ENCODE data around the gene BNIP2. TPM values are rescaled to one million over a fixed set of nuclear protein-coding genes. Genes with fewer than 3 reads are reported as not detected.

BNIP2 gene
- total RNA-seq, 6 experiments from 2014 or later: 60.8 to 68.0 (median 63.5) TPM

DNA sequence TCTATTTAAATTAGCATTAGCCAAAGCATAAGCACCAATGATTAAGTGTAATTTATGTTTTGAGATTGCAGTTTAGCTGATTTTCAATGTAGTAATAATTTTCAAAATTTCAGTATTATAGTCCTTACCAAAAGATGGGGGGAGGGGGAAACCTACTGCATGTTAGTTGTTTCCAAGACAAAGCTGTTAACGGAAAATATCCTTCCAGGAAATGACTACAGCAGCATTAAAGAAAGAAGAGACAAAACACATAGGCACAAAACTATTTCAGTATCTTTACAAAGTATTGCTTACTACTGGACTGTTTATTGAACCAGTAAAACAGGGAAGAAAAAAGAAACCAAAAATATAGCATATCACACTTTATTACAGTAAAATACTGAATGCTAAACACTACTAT lies 10.5 kb downstream of the BNIP2 start:
- no peak overlapping the region for H3K4me3 Mint-ChIP-seq
- no peaks in the 10 kb centered on the region for H3K27me3 Mint-ChIP-seq (ENCODE audit: insufficient read depth)
- no peaks in the 10 kb centered on the region for H3K9me3 Mint-ChIP-seq
- peaks cover 16% of the 10 kb centered on the region for H3K36me3 Mint-ChIP-seq (ENCODE audit: low read depth)
- peaks cover 14% of the 10 kb centered on the region; the same call in 1 of the 2 replicates for H3K4me1 Mint-ChIP-seq (ENCODE audit: low read depth)
- DNase-seq: no peak
- TF ChIP-seq, protein P1, sequence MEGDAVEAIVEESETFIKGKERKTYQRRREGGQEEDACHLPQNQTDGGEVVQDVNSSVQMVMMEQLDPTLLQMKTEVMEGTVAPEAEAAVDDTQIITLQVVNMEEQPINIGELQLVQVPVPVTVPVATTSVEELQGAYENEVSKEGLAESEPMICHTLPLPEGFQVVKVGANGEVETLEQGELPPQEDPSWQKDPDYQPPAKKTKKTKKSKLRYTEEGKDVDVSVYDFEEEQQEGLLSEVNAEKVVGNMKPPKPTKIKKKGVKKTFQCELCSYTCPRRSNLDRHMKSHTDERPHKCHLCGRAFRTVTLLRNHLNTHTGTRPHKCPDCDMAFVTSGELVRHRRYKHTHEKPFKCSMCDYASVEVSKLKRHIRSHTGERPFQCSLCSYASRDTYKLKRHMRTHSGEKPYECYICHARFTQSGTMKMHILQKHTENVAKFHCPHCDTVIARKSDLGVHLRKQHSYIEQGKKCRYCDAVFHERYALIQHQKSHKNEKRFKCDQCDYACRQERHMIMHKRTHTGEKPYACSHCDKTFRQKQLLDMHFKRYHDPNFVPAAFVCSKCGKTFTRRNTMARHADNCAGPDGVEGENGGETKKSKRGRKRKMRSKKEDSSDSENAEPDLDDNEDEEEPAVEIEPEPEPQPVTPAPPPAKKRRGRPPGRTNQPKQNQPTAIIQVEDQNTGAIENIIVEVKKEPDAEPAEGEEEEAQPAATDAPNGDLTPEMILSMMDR (IDR thresholded peaks at IDR 0.05): no peak
- no peak overlapping the region for H3K27ac Mint-ChIP-seq

DNA sequence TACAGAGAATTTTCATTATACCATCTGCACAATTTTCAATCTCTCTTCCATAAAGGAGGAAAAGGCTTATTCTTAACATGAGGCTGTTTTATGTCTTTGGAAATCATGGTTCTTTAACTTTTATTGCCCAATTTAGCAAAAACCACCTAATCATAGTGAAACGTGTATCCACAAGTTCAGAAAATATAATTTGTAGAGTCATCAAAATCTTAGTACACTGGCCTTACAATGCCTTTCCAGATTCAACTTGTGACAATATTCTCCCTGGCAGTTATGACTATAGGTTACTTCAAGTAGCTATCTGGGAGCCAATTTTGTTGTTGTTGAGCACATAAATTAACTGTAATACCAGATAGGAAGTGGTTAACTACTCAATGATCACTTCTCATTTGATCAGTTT lies 10.9 kb downstream of the BNIP2 start:
- Mint-ChIP-seq H3K36me3 (ENCODE audit: low read depth) (peaks cover 14% of the 10 kb centered on the region), H3K4me1 (ENCODE audit: low read depth) (peaks cover 13% of the 10 kb centered on the region; the same call in 1 of the 2 replicates), H3K27me3 (ENCODE audit: insufficient read depth) (no peaks in the 10 kb centered on the region), H3K9me3 (no peaks in the 10 kb centered on the region), H3K27ac (no peak overlapping the region), H3K4me3 (no peak overlapping the region)
- TF ChIP-seq, protein P1 (IDR thresholded peaks at IDR 0.05): no peak
- no peak for DNase-seq

DNA sequence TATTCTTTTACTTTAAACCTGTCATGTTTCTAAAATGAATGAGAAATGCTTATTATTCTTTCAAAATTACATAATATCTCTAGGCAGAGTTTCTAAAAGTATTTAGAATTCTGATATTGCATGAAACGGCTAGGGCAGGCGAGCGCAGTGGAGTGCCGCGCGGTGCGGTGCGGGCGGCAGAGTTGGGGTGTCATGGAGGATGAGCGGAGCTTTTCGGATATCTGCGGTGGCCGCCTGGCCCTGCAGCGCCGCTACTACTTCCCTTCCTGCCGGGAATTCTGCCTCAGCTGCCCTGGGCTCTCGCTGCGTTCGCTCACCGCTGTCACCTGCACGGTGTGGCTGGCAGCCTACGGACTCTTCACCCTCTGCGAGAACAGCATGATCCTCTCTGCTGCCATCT lies 12.6 kb downstream of the BNIP2 start:
- Mint-ChIP-seq H3K9me3 (no peaks in the 10 kb centered on the region), H3K36me3 (ENCODE audit: low read depth) (peaks cover 16% of the 10 kb centered on the region; the same call in 1 of the 2 replicates), H3K4me3 (no peak overlapping the region), H3K27me3 (ENCODE audit: insufficient read depth) (no peaks in the 10 kb centered on the region), H3K27ac (no peak overlapping the region), H3K4me1 (ENCODE audit: low read depth) (peaks cover 11% of the 10 kb centered on the region; the same call in 1 of the 2 replicates)
- no peak for DNase-seq
- TF ChIP-seq, protein P1 (IDR thresholded peaks at IDR 0.05): no peak

DNA sequence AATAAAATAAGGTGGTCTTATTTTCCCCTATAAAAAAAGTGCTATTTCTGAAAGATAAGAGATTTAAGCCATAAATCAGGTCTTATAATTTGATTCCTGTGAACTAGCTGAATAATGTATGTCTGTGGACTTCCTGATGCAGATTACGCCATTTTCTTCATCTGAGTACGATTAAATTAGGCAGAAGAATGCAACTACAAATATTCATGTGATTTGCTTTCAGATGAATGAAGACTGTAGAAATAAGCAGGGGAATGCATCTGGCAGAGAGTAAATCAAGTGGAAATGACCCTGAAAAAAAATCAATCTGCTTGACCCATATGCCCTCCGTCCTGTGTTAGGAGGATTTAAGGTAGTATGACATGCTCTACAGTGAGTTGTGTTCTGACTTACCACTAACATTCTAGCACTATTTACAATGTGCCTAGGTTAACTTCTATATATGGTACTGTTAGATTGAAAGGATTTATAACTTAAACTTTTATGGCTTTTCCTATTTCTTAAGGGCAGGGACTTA lies 14.7 kb downstream of the BNIP2 start:
- peaks cover 10% of the 10 kb centered on the region; the same call in 1 of the 2 replicates for H3K4me1 Mint-ChIP-seq (ENCODE audit: low read depth)
- no peak overlapping the region for H3K27ac Mint-ChIP-seq
- no peaks in the 10 kb centered on the region for H3K9me3 Mint-ChIP-seq
- H3K4me3 Mint-ChIP-seq: no peak overlapping the region
- H3K36me3 Mint-ChIP-seq (ENCODE audit: low read depth): peaks cover 26% of the 10 kb centered on the region; the same call in 1 of the 2 replicates
- no peak for DNase-seq
- TF ChIP-seq, protein P1 (IDR thresholded peaks at IDR 0.05): no peak
- H3K27me3 Mint-ChIP-seq (ENCODE audit: insufficient read depth): no peaks in the 10 kb centered on the region

DNA sequence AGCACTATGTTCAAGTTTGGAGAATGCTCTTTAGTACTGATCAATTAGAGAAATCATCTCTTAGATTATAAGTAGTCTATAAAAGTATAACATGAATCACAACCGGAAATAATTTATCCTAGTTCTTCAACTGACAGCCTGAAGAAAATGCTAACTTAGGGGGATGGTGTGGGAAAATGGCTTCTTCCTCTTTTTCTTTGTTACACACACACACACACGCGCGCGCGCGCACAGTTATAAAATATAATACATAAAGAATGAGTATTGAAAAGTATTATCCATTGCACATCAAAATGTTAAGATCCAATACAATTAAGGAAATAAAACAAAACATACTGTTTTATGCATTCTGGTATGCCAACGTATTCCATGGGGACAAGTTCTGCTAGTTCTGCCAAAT lies 20.6 kb downstream of the BNIP2 start:
- TF ChIP-seq, protein P1 (IDR thresholded peaks at IDR 0.05): no peak
- no peaks in the 10 kb centered on the region for H3K4me1 Mint-ChIP-seq (ENCODE audit: low read depth)
- no peak for DNase-seq
- H3K27me3 Mint-ChIP-seq (ENCODE audit: insufficient read depth): no peaks in the 10 kb centered on the region
- no peak overlapping the region for H3K4me3 Mint-ChIP-seq
- H3K9me3 Mint-ChIP-seq: no peaks in the 10 kb centered on the region
- H3K36me3 Mint-ChIP-seq (ENCODE audit: low read depth): peaks cover 21% of the 10 kb centered on the region; the same call in 1 of the 2 replicates
- H3K27ac Mint-ChIP-seq: no peak overlapping the region
